Measurements from ENCODE around the gene VPREB1. TPM values are rescaled to one million over a fixed set of nuclear protein-coding genes. Genes with fewer than 3 reads are reported as not detected.
"Not testable (repeated sequence)": the region's sequence is repeated elsewhere in the genome, so short reads cannot be mapped to it uniquely, and the experiment has no call there.

Gene VPREB1
- total RNA-seq, 1 donor from 2014 or later = not detected

DNA sequence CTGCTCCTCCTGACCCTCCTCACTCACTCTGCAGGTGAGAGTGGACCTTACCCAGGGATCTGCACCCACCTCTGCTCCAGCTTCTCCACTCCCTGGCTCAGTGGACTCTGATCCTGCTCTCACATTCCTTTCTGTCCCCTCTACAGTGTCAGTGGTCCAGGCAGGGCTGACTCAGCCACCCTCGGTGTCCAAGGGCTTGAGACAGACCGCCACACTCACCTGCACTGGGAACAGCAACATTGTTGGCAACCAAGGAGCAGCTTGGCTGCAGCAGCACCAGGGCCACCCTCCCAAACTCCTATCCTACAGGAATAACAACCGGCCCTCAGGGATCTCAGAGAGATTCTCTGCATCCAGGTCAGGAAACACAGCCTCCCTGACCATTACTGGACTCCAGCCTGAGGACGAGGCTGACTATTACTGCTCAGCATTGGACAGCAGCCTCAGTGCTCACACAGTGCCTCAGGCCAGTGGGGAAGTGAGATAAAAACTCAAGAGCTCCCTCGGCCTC lies 29.7 kb upstream of the VPREB1 start:
- no peak for DNase-seq

DNA sequence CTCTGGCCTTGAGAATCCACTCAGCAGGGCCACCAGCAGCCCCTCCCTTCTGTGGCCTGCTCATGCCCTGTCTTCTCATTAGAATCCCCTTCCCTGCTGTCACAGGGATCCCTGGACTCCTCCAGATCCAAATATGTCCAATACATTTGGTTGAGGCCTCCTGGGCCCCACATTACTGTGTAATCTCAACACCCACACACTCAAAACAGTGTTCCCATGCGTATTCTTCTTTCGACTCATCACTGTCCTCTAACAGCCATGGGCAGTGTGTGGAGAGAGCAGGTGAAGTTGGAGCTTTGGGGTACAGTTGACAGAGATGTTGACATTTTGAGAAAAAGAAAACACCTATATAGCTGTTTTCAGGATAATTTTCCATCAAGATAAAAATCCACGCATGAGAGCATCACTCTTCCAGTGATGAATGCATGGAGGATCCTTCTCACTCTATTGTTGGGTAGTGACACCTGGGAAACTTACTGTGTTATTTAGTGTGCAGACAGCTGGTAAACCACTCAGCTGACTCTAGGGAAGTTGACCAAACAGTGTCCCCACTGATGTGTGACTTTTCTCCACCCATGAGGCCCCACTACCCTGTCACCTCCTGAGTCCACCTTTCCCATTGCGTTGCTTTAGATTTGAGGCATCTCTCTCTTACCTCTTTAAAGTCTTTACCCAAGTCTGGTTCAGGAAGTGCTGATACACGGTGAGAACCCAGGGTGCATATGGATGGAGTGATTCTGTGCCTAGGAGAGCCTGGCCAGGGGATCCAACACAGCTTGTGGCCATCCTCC lies 28.7 kb upstream of the VPREB1 start:
- DNase-seq = no peak

GRCh38 chr22:22216450-22216959 lies 28.1 kb upstream of the VPREB1 start:
- DNase-seq = no peak

GRCh38 chr22:22218302-22218701 lies 26.3 kb upstream of the VPREB1 start:
- DNase-seq = no peak

DNA sequence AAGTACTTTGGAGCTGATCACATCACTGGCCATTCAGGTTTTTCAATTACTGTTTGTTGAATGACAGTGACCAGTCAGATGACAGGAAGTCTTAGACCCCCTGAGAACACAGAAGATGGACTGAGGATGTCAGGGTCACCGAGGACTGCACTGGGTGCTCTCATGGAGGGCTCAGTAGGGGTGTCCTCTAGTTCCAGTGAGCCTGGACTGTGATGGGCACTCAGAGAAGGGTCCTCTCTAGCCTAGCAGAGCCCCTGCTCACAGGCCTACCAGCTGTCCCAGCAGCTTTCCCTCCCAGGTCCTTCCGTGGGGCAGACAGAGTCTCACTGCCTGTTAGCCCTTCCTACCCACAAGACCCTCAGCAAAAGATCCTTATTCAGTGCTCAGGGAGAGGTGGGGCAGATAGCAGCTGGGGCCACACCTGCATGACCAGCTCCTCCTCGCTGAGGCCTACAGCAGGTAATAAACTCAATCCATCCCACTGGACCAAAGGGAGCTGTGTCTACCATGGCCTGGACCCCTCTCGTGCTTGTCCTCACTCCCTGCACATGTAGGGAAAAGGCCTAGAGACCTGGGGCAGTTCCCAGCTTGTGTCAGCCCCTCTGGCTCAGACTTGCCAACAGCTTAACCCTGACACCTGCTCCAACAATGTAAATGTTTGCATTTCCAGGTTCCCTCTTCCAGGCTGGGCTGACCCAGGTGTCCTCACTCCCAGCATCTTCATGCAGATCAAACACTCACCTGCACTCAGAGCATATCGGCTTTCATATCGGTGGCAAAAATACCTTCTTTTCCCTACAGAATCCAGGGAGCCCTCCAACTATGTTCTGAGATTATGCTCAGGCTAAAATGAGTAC lies 25.2 kb upstream of the VPREB1 start:
- no peak for DNase-seq

DNA sequence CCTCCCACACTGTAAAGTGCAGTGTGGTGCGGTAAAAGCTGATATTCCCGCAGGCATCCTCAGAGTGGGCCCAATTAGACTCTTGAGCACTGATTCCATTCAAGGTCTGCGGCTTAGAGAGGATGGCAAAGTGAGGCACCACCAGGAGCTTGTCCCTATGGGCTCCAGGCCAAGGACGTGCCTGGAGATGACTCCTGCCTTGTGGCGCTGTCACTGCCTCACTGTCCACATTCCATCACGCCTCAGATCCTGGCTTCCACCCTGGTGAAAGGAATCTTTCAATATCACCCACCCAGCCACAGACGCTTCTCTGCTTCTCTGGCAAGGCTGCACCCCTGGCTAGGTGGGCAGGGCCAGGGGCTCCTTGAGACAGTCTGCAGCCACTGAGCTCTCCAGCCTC lies 23.5 kb upstream of the VPREB1 start:
- not testable (repeated sequence) for DNase-seq

DNA sequence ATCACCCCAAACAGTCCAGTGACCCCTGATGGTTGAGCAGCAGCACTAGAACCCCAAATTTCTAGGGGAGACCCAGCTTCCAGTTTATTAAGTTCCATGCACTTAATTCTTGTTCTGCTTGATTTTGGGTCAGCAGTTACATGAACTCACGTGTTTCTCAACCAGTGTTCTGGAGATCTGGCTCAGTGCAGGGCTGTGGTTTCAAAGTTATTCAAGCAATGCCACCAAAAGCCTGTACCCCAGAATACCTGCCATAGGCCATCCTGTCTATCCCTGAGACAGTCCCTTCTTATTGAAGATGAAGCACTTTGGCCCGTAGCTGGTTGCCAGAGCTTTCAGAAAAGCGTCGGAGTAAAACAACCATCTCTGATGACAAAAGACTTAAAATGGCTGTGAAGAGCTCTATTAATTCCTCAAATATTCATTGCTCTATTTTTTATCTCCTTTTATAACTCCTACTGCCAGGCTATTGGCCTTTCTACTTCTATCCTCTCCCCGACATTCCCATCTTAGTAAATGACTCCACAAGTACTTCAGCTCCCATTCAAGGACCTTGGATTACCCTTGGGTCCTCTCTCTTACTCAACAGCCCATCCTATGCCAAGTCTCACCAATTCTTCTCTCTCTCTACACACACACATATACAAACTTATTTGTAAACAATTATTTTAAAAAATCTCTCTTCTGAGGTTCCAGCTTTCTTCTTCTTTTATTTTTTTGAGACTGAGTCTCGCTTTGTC lies 18.0 kb upstream of the VPREB1 start:
- DNase-seq = no peak

DNA sequence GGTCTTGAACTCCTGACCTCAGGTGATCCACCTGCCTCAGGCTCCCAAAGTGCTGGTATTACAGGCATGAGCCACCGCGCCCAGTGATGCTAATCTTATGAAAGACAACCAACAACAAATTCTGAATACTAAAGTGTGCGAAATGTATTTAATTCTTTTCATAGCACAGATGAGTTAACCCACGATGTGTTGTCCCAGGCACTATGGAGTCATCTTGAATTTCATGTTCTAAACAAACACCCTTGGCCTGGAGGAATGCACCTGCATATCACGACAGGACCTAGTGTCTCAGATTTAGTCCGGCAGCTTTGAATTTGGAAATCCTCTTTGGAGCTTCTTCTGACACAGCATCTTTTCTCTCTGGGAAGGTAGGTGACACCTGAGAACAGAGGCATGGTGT lies 16.2 kb upstream of the VPREB1 start:
- DNase-seq = no peak

GRCh38 chr22:22228921-22229320 lies 15.7 kb upstream of the VPREB1 start:
- DNase-seq = no peak

DNA sequence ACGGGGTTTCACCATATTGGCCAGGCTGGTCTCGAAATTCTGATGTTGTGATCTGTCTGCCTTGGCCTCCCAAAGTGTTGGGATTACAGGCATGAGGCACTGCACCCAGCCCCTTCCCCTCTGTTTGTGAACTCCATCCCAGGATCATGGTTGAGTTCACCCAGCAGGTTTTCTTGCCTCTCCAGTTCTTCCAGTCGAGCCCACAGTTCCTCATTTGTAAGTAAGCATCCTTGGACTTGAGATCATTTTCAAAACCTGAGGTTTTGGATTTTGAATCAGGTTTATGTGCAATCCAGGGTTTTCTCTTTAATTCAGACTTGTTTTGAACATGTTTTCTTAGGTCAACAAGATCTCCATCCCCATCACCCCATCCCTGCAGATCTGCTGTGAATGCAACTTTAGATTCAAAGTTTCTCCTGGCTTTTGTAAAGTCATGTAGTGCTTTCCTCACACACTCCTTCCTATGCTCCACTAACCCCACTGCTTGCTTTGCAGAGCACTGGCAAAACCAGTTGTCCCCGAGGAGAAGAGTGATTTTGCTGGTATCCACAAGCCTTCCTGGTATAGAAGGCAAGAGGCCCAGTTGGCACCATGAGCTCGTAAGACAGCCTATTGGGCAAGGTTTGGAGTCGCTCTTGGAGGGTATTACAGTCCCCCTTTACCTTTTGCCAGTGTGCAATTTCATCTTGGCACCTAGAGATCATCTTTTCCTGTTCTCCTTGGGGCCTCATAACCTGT lies 14.7 kb upstream of the VPREB1 start:
- no peak for DNase-seq

GRCh38 chr22:22230438-22230837 lies 14.1 kb upstream of the VPREB1 start:
- DNase-seq = no peak

DNA sequence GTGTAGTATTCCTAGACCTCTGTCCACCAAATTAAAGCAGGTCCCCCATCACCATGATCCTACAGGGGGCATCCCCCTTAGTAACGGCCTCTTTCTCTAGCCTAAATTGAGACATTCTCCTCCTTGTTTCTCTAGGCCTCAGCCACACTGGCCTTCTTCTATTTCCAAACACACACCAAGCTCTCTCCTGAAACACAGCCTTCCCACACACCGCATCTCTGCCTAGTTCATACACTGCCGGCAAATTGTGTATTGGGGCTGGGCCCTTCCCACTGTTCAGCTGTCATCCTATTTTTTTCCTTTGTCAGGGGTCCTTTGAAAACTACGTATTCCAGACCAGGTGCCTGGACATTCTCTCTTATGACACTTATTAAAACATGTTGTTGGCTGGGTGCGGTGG lies 11.5 kb upstream of the VPREB1 start:
- DNase-seq = no peak

DNA sequence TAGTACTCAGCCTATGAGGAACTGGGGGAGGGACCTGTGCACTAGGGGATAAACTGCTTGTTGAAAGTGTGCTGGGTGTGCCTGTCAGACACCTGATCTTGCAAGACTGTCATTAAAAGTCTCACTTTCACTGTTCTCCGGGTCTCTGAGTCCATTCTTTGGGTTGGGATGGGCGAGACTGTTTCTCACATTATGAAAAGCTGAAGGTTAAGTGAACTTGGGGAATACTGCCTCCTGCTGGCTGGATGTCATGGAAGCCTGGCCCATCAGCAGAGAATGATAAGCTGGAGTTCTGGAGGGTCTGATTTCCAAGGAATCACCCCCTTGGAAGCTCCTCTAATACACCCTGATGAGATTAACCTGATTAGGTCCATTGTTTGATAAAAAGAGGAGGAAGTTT lies 9.0 kb upstream of the VPREB1 start:
- no peak for DNase-seq

DNA sequence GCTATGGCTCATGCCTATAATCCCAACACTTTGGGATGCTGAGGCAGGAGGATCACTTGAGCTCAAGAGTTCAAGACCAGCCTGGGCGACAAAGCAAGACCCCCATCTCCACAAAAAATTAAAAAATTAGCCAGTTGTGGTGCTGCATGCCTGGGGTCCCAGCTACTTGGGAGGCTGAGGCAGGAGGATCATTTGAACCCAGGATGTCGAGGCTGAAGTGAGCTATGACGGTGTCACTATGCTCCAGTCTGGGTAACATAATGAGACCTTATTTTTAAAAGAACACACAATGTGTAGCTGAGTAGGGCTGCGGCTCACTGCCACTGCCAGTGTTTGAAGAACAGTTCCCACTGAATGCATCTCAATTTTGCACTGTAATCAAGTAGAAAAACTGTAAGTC lies 7.1 kb upstream of the VPREB1 start:
- DNase-seq = no peak

DNA sequence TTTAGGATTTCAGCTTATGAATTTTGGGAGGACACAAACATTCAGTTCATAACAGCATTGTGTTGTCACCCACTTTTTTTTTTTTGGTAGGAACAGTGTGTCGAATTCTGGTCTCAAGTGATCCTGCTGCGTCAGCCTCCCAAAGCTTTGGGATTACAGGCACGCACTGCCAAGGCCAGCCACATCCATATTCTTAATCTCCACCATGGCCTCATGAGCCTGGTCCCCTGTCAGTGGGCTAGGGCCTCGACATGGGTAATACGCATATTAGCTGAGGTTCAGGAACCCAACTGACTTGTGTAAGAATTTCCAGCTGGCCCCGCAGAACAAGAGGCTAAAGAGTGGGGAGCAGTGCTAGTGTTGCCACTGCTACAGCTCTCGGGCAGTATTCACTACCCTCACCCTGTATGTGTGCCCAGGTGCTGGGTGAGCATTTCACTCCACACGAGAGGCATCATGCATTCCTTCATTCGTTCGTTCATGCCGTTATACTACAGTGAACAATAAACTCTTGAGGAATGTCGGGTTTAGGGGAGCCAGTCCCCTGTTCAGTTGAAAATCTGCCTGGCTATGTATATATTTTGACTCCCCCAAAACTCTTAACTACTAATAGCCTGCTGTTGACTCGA lies 5.2 kb upstream of the VPREB1 start:
- no peak for DNase-seq

GRCh38 chr22:22241554-22241898 lies 3.1 kb upstream of the VPREB1 start:
- no peak for DNase-seq

DNA sequence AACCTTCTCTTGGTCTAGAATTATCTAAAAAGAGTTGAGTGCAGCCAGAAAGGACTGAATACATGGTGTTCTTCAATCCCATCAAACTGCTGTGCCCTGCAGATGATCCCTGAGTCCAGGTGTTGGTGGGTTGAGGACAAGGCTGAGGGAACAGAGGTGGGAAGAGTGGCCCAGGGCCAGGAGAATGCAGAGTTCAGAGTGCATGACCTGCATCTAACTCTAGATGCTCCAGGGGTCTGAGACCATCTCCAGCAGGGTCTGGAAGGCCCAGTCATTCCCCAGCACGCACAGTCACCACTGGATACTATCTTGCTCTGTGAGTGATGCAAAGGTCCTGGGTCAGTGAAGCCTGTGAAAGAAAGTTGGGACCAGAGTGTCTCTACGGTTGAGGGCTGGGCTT lies 2.1 kb upstream of the VPREB1 start:
- DNase-seq = no peak

GRCh38 chr22:22243033-22243680 lies 1.4 kb upstream of the VPREB1 start:
- DNase-seq = no peak

DNA sequence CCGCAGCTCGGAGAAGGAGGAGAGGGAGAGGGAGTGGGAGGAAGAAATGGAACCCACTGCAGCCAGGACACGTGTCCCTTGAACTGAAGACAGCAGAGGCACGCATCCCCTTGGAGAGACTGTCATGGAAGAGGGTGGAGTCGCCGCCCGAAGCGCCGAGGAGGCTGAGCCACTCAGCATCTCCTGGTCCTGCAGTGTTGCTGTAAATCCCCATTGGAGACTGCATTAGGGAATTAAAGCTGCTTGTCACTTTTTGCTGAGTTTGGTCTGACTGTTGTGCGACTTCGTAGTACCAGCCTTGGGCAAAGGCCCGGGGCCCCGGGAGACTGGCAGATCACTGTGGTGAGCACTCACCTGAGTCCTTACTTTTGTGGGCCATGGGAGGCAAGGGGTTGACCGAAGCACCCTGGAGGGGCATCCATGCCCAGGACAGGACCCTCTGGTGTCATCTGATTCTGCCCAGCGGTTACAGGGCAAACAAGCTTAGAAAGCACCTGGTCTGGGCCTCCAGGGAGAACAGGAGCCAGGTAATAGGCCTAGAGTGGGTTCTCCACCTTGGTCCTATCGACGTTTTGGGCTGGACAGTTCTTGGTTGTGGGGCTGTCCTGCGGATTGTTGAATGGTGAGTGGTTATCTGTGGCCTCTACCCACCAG lies 797 bp downstream of the VPREB1 start:
- no peak for DNase-seq

DNA sequence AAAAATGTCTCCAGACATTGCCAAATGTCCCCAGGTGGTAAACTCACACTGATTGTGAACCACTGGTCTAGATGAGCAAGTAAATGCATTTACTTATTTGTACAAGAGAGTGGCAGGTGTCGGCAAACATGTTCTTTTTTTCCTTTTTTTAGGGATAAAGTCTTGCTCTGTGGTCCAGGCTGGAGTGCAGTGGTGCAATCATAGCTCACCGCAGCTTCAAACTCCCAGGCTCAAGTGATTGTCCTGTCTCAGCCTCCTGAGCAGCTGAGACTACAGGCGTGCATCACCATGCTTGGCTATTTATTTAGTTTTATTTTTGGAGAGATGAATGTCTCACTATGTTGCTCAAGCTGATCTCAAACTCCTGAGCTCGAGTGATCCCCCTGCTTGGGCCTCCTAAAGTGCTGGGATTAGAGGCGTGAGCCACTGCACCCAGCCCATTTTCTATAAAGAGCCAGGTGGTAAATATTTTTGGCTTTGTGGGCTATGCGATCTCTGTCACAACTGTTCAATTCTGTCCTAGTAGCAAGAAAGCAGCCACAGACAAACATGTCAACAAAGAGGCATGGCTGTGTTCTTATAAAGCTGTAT lies 1.4 kb downstream of the VPREB1 start:
- no peak for DNase-seq

Measured in skin of body (tissue), 2 donors.